Body of pancreas (tissue), 4 donors: ENCODE measurements around the gene KLHDC2.

Experiments used
- CTCF ChIP-seq, 7 experiments: fragments of 450-650 bp in 4 of 7; fragments of 200-600 bp in 3 of 7; sonication (generic) in 3 of 7; IDR thresholded peaks; one replicate each; pipeline ENCODE4 v1.5.1; 2016 to 2019; ENCODE audit warnings: antibody characterized with exemption in 7 of 7
- POLR2A ChIP-seq, 3 donors: fragments of 450-650 bp; IDR thresholded peaks; one replicate each; pipeline ENCODE4 v1.6.1; 2016; ENCODE audit warnings: antibody characterized with exemption in 3 of 3, mild to moderate bottlenecking in 2 of 3

- TF ChIP-seq CTCF (IDR thresholded peaks at IDR 0.05): no peak
- TF ChIP-seq POLR2A (IDR thresholded peaks at IDR 0.05): no peak
These were observed 12.6 kb upstream of the KLHDC2 start for GRCh38 chr14:49755378-49755777.
